ENCODE data around the gene MRPS5.
"Not testable (repeated sequence)": the region's sequence is repeated elsewhere in the genome, so short reads cannot be mapped to it uniquely, and the experiment has no call there.

Gene MRPS5

DNA sequence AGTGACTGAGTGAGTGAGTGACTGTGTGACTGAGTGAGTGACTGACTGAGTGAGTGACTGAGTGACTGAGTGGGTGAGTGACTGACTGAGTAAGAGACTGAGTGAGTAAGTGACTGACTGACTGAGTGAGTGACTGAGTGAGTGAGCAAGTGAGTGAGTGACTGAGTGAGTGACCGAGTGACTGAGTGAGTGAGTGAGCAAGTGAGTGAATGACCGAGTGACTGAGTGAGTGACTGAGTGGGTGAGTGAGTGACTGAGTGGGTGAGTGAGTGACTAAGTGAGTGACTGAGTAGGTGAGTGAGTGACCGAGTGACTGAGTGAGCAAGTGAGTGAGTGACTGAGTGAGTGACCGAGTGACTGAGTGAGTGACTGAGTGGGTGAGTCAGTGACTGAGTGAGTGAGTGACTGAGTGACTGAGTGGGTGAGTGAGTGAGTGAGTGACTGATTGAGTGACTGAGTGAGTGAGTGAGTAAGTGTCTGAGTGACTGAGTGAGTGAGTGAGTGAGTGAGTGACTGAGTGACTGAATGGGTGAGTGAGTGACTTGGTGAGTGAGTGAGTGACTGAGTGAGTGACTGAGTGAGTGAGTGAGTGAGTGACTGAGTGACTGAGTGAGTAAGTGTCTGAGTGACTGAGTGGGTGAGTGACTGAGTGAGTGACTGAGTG, 82.8 kb downstream of the MRPS5 start:
- H3K4me3 ChIP-seq (ENCODE audit: low read length): no peak overlapping the region
- no peak for DNase-seq (ENCODE audit: low read depth)
- TF ChIP-seq, protein P1, sequence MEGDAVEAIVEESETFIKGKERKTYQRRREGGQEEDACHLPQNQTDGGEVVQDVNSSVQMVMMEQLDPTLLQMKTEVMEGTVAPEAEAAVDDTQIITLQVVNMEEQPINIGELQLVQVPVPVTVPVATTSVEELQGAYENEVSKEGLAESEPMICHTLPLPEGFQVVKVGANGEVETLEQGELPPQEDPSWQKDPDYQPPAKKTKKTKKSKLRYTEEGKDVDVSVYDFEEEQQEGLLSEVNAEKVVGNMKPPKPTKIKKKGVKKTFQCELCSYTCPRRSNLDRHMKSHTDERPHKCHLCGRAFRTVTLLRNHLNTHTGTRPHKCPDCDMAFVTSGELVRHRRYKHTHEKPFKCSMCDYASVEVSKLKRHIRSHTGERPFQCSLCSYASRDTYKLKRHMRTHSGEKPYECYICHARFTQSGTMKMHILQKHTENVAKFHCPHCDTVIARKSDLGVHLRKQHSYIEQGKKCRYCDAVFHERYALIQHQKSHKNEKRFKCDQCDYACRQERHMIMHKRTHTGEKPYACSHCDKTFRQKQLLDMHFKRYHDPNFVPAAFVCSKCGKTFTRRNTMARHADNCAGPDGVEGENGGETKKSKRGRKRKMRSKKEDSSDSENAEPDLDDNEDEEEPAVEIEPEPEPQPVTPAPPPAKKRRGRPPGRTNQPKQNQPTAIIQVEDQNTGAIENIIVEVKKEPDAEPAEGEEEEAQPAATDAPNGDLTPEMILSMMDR (IDR thresholded peaks at IDR 0.05; ENCODE audit: insufficient read depth, low read depth, low read length, missing control alignments): no peak

DNA sequence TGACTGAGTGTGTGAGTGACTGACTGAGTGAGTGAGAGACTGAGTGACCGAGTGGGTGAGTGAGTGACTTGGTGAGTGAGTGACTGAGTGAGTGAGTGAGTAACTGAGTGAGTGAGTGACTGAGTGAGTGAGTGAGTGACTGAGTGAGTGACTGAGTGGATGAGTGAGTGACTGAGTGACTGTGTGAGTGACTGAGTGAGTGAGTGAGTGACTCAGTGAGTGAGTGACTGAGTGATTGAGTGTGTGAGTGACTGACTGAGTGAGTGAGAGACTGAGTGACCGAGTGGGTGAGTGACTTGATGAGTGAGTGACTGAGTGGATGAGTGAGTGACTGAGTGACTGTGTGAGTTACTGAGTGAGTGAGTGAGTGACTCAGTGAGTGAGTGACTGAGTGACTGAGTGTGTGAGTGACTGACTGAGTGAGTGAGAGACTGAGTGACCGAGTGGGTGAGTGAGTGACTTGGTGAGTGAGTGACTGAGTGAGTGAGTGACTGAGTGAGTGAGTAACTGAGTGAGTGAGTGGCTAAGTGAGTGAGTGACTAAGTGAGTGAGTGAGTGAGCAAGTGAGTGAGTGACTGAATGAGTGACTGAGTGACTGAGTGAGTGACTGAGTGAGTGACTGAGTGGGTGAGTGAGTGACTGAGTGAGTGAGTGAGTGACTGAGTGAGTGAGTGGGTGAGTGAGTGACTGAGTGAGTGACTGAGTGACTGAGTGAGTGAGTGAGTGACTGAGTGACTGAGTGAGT, 83.6 kb downstream of the MRPS5 start:
- not testable (repeated sequence) for DNase-seq (ENCODE audit: low read depth)

DNA sequence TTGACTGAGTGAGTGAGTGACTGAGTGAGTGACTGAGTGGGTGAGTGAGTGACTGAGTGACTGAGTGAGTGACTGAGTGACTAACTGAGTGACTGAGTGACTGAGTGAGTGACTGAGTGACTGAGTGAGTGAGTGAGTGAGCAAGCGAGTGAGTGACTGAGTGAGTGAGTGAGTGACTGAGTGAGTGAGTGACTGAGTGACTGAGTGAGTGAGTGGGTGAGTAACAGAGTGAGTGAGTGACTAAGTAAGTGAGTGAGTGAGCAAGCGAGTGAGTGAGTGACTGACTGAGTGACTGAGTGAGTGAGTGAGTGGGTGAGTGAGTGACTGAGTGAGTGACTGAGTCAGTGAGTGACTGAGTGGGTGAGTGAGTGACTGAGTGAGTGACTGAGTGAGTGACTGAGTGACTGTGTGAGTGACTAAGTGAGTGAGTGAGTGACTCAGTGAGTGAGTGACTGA, 84.2 kb downstream of the MRPS5 start:
- no peak overlapping the region for H3K4me3 ChIP-seq (ENCODE audit: low read length)
- no peak for DNase-seq (ENCODE audit: low read depth)
- TF ChIP-seq, protein P1 (IDR thresholded peaks at IDR 0.05; ENCODE audit: insufficient read depth, low read depth, low read length, missing control alignments): no peak

More for the DNA sequence above, 83.6 kb downstream of the MRPS5 start:
- H3K4me3 ChIP-seq (ENCODE audit: low read length): not testable (repeated sequence)

DNA sequence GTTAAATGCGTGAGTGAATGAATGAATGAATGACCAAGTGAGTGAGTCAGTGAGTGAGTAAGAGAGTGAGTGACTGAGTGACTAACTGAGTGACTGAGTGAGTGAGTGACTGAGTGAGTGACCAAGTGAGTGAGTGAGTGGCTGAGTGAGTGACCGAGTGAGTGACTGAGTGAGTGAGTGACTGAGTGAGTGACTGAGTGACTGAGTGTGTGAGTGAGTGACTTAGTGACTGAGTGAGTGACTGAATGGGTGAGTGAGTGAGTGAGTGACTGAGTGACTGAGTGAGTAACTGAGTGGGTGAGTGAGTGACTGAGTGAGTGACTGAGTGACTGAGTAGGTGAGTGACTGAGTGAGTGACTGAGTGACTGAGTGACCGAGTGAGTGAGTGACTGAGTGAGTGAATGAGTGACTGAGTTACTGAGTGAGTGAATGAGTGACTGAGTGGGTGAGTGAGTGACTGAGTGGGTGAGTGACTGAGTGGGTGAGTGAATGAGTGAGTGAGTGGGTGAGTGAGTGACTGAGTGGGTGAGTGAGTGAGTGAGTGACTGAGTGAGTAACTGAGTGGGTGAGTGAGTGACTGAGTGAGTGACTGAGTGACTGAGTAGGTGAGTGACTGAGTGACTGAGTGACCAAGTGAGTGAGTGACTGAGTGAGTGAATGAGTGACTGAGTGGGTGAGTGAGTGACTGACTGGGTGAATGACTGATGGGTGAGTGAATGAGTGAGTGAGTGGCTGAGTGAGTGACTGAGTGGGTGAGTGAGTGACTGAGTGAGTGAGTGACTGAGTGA, 84.8 kb downstream of the MRPS5 start:
- TF ChIP-seq, protein P1 (IDR thresholded peaks at IDR 0.05; ENCODE audit: insufficient read depth, low read depth, low read length, missing control alignments): no peak

More for the DNA sequence above, 84.8 kb downstream of the MRPS5 start:
- no peak overlapping the region for H3K4me3 ChIP-seq (ENCODE audit: low read length)
- no peak for DNase-seq (ENCODE audit: low read depth)
